Loucy (cell line): ENCODE results near the gene PALM3.
A peak's percentile ranks its signal among the peaks of the same experiment; 100 is the strongest.

ENCODE experiments used
- H2AFZ ChIP-seq: fragments of 200-600 bp; sonication (generic); 2 replicates; pipeline ENCODE4 v1.6.0; 2016; ENCODE audit warnings: antibody characterized with exemption, mild to moderate bottlenecking, low read length, moderate library complexity
- H3F3A ChIP-seq: fragments of 200-600 bp; 2 replicates; pipeline ENCODE4 v1.6.0; 2016; ENCODE audit warnings: antibody characterized with exemption, low read depth, mild to moderate bottlenecking
- H3K27me3 ChIP-seq: fragments of 200-600 bp; sonication (generic); 2 replicates; pipeline ENCODE4 v1.6.1; 2014; ENCODE audit warnings: low read length, mild to moderate bottlenecking; ENCODE audit not compliant: insufficient read depth, poor library complexity, severe bottlenecking
- H3K36me3 ChIP-seq: fragments of 200-600 bp; sonication (generic); 2 replicates; pipeline ENCODE4 v1.6.1; 2016; ENCODE audit warnings: low read length; ENCODE audit not compliant: insufficient read depth
- H3K4me1 ChIP-seq: fragments of 200-600 bp; sonication (generic); 2 replicates; pipeline ENCODE4 v1.5.1; 2014; ENCODE audit warnings: low read length, mild to moderate bottlenecking; ENCODE audit not compliant: insufficient read depth, poor library complexity, severe bottlenecking
- H3K4me2 ChIP-seq: fragments of 200-600 bp; sonication (generic); 2 replicates; pipeline ENCODE4 v1.6.0; 2014; ENCODE audit warnings: antibody characterized with exemption, low read length, low read depth, mild to moderate bottlenecking; ENCODE audit not compliant: poor library complexity, severe bottlenecking
- H3K4me3 ChIP-seq: fragments of 200-600 bp; sonication (generic); 2 replicates; pipeline ENCODE4 v1.5.1; 2014; ENCODE audit warnings: low read length, mild to moderate bottlenecking, mixed read lengths; ENCODE audit not compliant: poor library complexity, severe bottlenecking
- H3K79me2 ChIP-seq: fragments of 200-600 bp; sonication (generic); 2 replicates; pipeline ENCODE4 v1.6.1; 2014; ENCODE audit warnings: low read length; ENCODE audit not compliant: insufficient read depth
- H3K9ac ChIP-seq: fragments of 200-600 bp; sonication (generic); 2 replicates; pipeline ENCODE4 v1.6.0; 2014; ENCODE audit warnings: mild to moderate bottlenecking, low read depth, low read length, moderate library complexity; ENCODE audit not compliant: poor library complexity, severe bottlenecking
- H3K9me2 ChIP-seq: fragments of 200-600 bp; sonication (generic); replicated peaks from 2 replicates; pipeline ENCODE4 v1.6.1; 2016; ENCODE audit warnings: low read depth, low read length, mixed read lengths
- H3K9me3 ChIP-seq: fragments of 200-600 bp; sonication (generic); 2 replicates; pipeline ENCODE4 v1.6.1; 2014; ENCODE audit warnings: mild to moderate bottlenecking, antibody characterized with exemption, low read length, low read depth; ENCODE audit not compliant: insufficient read depth
- H4K20me1 ChIP-seq: fragments of 200-600 bp; sonication (generic); 2 replicates; pipeline ENCODE4 v1.6.0; 2014; ENCODE audit warnings: antibody characterized with exemption, low read length, mild to moderate bottlenecking; ENCODE audit not compliant: insufficient read depth, poor library complexity, severe bottlenecking
- CTCF ChIP-seq: fragments of 200-600 bp; sonication (generic); conservative IDR thresholded peaks from 2 replicates; pipeline ENCODE4 v1.5.1; 2014; ENCODE audit warnings: mild to moderate bottlenecking, antibody characterized with exemption, low read length
- EZH2phosphoT487 ChIP-seq: fragments of 200-600 bp; IDR thresholded peaks from 2 replicates; pipeline ENCODE4 v1.6.1; 2018; ENCODE audit warnings: antibody characterized with exemption, mild to moderate bottlenecking, moderate library complexity, borderline replicate concordance

PALM3 gene

GRCh38 chr19:14085309-14085995 is 23.6 kb upstream of the PALM3 start, which contains the start of gene C19orf67:
Gene C19orf67, minus strand, starts transcription at chr19:14085783. Its CDS starts 156 bp downstream, at chr19:14085627.
- Histone ChIP-seq H3K4me2 (no peak within 1 kb of the TSS), H3K9me2 (no peaks in the 10 kb centered on the region), H3K9ac (no peak within 1 kb of the TSS), H3F3A (no peaks in the 10 kb centered on the region; the same call in 1 of the 2 replicates), H3K79me2 (peaks cover 12% of the 10 kb centered on the region; the same call in 1 of the 2 replicates), H2AFZ (no peak within 1 kb of the TSS), H3K27me3 (no peaks in the 10 kb centered on the region), H3K9me3 (no peaks in the 10 kb centered on the region), H3K4me1 (peaks cover 21% of the 10 kb centered on the region), H3K36me3 (no peaks in the 10 kb centered on the region; the same call in 1 of the 2 replicates), H4K20me1 (peaks cover 11% of the 10 kb centered on the region), H3K4me3 (no peak within 1 kb of the TSS)
- TF ChIP-seq CTCF (no peak), EZH2phosphoT487 (no peak)

GRCh38 chr19:14082675-14082960 is 20.7 kb upstream of the PALM3 start:
- TF ChIP-seq CTCF (no peak), EZH2phosphoT487 (no peak)
- H3K4me3 ChIP-seq, result peak overlapping the region; percentile 83
- no peaks in the 10 kb centered on the region for H4K20me1 ChIP-seq
- H3F3A ChIP-seq, result no peaks in the 10 kb centered on the region; the same call in 1 of the 2 replicates
- H3K27me3 ChIP-seq, result no peaks in the 10 kb centered on the region
- no peaks in the 10 kb centered on the region for H3K79me2 ChIP-seq
- peaks cover 20% of the 10 kb centered on the region for H3K4me1 ChIP-seq
- H3K36me3 ChIP-seq, result no peaks in the 10 kb centered on the region
- no peak overlapping the region for H2AFZ ChIP-seq
- peak overlapping the region; percentile 82 for H3K4me2 ChIP-seq
- no peak overlapping the region for H3K9ac ChIP-seq
- no peaks in the 10 kb centered on the region for H3K9me2 ChIP-seq
- H3K9me3 ChIP-seq, result no peaks in the 10 kb centered on the region

- Histone ChIP-seq H3K79me2 (no peaks in the 10 kb centered on the region), H3K4me3 (peak overlapping the region; percentile 83), H3K4me2 (peak overlapping the region; percentile 82), H3K27me3 (no peaks in the 10 kb centered on the region), H3K9ac (peak overlapping the region; percentile 83), H3K36me3 (no peaks in the 10 kb centered on the region), H3F3A (no peaks in the 10 kb centered on the region), H3K4me1 (peaks cover 20% of the 10 kb centered on the region), H3K9me2 (no peaks in the 10 kb centered on the region), H2AFZ (peak overlapping the region; percentile 88), H4K20me1 (no peaks in the 10 kb centered on the region), H3K9me3 (no peaks in the 10 kb centered on the region)
- TF ChIP-seq CTCF, result no peak
- no peak for TF ChIP-seq EZH2phosphoT487
Observed at GRCh38 chr19:14081797-14082674, 20.2 kb upstream of the PALM3 start.
